ENCODE results near the gene CCDC91.

The CCDC91 gene

DNA sequence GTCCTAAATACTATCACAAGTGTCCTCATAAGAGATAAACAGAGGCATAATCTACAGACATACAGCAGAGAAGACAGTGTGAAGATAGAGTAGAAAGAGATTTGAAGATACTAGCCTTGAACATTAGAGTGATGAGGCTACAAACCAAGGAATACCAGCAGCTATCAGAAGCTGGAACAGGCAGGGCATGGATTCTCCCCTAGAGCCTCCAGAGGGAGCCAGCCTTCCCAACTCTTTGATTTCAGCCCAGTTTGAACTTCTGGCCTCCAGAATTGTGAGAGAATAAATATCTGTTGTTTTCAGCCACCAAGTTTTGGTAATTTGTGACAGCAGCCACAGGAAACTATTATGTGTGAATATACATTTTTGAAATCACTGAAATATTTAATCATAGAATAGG, 47.2 kb downstream of the CCDC91 start (continued):
- TF ChIP-seq, protein P1, sequence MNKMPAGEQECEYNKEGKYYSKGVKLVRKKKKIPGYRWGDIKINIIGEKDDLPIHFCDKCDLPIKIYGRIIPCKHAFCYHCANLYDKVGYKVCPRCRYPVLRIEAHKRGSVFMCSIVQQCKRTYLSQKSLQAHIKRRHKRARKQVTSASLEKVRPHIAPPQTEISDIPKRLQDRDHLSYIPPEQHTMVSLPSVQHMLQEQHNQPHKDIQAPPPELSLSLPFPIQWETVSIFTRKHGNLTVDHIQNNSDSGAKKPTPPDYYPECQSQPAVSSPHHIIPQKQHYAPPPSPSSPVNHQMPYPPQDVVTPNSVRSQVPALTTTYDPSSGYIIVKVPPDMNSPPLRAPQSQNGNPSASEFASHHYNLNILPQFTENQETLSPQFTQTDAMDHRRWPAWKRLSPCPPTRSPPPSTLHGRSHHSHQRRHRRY (tag by site-specific recombination; IDR thresholded peaks at IDR 0.05) = no peak
- TF ChIP-seq REPIN1 (tag by site-specific recombination; IDR thresholded peaks at IDR 0.05; ENCODE audit: low read depth) (no peak), ZNF324 (tag by site-specific recombination; IDR thresholded peaks at IDR 0.05) (no peak), ZFP37 (tag by site-specific recombination; IDR thresholded peaks at IDR 0.05) (no peak), ZSCAN23 (tag by site-specific recombination; IDR thresholded peaks at IDR 0.05) (no peak), ZNF626 (tag by site-specific recombination; IDR thresholded peaks at IDR 0.05) (no peak), KLF1 (tag by site-specific recombination; IDR thresholded peaks at IDR 0.05) (no peak), HOXC10 (CRISPR knock-in tag; IDR thresholded peaks at IDR 0.05) (no peak), SP7 (tag by site-specific recombination; IDR thresholded peaks at IDR 0.05) (no peak)
- TF ChIP-seq, protein P2, sequence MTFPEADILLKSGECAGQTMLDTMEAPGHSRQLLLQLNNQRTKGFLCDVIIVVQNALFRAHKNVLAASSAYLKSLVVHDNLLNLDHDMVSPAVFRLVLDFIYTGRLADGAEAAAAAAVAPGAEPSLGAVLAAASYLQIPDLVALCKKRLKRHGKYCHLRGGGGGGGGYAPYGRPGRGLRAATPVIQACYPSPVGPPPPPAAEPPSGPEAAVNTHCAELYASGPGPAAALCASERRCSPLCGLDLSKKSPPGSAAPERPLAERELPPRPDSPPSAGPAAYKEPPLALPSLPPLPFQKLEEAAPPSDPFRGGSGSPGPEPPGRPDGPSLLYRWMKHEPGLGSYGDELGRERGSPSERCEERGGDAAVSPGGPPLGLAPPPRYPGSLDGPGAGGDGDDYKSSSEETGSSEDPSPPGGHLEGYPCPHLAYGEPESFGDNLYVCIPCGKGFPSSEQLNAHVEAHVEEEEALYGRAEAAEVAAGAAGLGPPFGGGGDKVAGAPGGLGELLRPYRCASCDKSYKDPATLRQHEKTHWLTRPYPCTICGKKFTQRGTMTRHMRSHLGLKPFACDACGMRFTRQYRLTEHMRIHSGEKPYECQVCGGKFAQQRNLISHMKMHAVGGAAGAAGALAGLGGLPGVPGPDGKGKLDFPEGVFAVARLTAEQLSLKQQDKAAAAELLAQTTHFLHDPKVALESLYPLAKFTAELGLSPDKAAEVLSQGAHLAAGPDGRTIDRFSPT (tag by site-specific recombination; IDR thresholded peaks at IDR 0.05) = no peak

DNA sequence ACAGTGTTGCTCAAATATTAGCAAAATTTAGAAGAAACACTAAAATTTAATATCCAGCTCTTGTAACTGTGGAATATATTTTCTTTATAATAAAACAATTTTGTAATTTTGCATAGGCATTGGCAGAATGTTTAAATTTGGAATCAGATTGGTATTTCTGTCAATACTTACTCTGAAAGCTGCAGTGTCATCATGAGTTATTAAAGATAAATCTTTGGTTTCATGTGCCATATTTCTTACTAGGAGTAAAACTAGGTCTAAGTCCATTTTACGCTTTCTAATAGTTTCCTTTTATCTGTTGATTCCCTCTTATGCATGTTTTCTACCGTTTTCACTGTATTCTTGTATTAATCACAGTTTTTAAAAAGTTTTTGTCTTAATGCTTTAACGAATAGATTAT, 49.7 kb downstream of the CCDC91 start:
- CTCF ChIA-PET = interaction anchor here (0.7 kb wide), 1 partner anchor 180 kb away, joined by 8 read pairs; no protein-coding TSS in a partner anchor
- Histone ChIP-seq H3K9me3 (ENCODE audit: control insufficient read depth, insufficient read depth, low read depth, low read length) (no peaks in the 10 kb centered on the region), H3K4me3 (ENCODE audit: low read depth, low read length) (no peak overlapping the region), H3K27ac (ENCODE audit: extremely low read depth, low read depth, low read length) (no peak overlapping the region), H3K4me1 (ENCODE audit: control insufficient read depth, insufficient read depth, low read length) (no peaks in the 10 kb centered on the region), H3K36me3 (ENCODE audit: control insufficient read depth in 2 of 2, insufficient read depth in 1 of 2, low read length in 2 of 2) (no peaks in the 10 kb centered on the region)
- TF ChIP-seq, protein P3, sequence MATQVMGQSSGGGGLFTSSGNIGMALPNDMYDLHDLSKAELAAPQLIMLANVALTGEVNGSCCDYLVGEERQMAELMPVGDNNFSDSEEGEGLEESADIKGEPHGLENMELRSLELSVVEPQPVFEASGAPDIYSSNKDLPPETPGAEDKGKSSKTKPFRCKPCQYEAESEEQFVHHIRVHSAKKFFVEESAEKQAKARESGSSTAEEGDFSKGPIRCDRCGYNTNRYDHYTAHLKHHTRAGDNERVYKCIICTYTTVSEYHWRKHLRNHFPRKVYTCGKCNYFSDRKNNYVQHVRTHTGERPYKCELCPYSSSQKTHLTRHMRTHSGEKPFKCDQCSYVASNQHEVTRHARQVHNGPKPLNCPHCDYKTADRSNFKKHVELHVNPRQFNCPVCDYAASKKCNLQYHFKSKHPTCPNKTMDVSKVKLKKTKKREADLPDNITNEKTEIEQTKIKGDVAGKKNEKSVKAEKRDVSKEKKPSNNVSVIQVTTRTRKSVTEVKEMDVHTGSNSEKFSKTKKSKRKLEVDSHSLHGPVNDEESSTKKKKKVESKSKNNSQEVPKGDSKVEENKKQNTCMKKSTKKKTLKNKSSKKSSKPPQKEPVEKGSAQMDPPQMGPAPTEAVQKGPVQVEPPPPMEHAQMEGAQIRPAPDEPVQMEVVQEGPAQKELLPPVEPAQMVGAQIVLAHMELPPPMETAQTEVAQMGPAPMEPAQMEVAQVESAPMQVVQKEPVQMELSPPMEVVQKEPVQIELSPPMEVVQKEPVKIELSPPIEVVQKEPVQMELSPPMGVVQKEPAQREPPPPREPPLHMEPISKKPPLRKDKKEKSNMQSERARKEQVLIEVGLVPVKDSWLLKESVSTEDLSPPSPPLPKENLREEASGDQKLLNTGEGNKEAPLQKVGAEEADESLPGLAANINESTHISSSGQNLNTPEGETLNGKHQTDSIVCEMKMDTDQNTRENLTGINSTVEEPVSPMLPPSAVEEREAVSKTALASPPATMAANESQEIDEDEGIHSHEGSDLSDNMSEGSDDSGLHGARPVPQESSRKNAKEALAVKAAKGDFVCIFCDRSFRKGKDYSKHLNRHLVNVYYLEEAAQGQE (tag by site-specific recombination; IDR thresholded peaks at IDR 0.05) = no peak
- TF ChIP-seq, protein P4, sequence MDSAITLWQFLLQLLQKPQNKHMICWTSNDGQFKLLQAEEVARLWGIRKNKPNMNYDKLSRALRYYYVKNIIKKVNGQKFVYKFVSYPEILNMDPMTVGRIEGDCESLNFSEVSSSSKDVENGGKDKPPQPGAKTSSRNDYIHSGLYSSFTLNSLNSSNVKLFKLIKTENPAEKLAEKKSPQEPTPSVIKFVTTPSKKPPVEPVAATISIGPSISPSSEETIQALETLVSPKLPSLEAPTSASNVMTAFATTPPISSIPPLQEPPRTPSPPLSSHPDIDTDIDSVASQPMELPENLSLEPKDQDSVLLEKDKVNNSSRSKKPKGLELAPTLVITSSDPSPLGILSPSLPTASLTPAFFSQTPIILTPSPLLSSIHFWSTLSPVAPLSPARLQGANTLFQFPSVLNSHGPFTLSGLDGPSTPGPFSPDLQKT (IDR thresholded peaks at IDR 0.05; ENCODE audit: borderline replicate concordance, low read depth, low read length) = no peak
- TF ChIP-seq KLF7 (tag by site-specific recombination; IDR thresholded peaks at IDR 0.05; ENCODE audit: borderline replicate concordance) = no peak
- TF ChIP-seq ZNF623 (tag by site-specific recombination; IDR thresholded peaks at IDR 0.05) = no peak
- POLR2A ChIA-PET = no interaction called here

DNA sequence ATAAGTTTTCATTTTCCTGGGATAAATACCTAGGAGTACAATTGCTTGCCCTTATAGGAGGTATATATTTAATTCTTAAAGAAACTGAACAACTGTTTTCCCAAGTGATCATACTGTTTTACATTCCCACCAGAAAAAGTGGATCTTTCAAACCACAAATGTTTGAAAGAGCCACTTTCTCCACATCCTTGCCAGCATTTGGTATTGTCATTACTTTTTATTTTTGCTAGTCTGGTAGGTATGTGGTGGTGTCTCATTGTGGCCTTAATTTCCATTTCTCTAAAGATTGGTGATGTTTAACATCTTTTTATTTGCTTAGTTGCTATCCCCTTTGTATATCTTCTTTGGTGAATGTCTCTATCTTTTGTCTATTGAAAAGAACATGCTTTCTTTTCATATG, 50.6 kb downstream of the CCDC91 start:
- POLR2A ChIA-PET = no interaction called here
- Histone ChIP-seq H3K9me3 (ENCODE audit: control insufficient read depth, insufficient read depth, low read depth, low read length) (no peaks in the 10 kb centered on the region), H3K36me3 (ENCODE audit: control insufficient read depth in 2 of 2, insufficient read depth in 1 of 2, low read length in 2 of 2) (no peaks in the 10 kb centered on the region), H3K27ac (ENCODE audit: extremely low read depth, low read depth, low read length) (no peak overlapping the region), H3K4me3 (ENCODE audit: low read depth, low read length) (no peak overlapping the region), H3K4me1 (ENCODE audit: control insufficient read depth, insufficient read depth, low read length) (no peaks in the 10 kb centered on the region)
- TF ChIP-seq KLF9 (tag by site-specific recombination; IDR thresholded peaks at IDR 0.05; ENCODE audit: low read depth) (no peak), ZNF544 (tag by site-specific recombination; IDR thresholded peaks at IDR 0.05) (no peak), ZNF473 (tag by site-specific recombination; IDR thresholded peaks at IDR 0.05) (no peak)
- CTCF ChIA-PET = interaction anchor here (0.7 kb wide), 2 partner anchors 11 to 179 kb away, joined by 3 to 8 read pairs; no protein-coding TSS in a partner anchor

All from HEK293 (cell line).